ENCODE results near the gene MGLL. TPM values are rescaled to one million over a fixed set of nuclear protein-coding genes. Genes with fewer than 3 reads are reported as not detected.

The MGLL gene
- total and polyA plus RNA-seq, 8 donors: 10.5 to 118 (median 37.9) TPM

DNA sequence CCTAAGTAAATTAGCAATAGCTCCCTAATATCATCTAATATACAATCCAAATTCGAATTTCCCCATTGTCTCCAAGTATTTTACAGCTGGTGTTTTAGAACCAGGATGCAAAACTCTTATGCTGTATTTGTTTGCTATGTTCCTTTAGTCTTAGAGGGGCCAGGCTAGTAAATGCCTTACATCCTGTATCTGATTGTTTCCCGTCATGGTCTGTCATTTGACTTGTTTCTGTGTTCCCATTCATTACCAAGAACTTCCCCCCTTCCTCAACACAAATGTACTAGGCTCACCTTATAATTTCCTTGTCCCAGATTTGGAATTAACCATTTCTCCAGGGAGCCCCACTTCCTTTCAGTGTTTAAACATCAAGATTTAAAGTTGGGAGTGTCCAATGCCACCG, 95.4 kb downstream of the MGLL start:
- intact Hi-C loops (cut with DNase I; ENCODE audit: low total_unique reads): no loop called here
- peaks cover 9 to 28% (median 16%) of the 10 kb centered on the region in 4 donors for H3K4me1 ChIP-seq
- WGBS, 5 donors: 66 to 87% (median 80%) methylated on average over 3 of the region's 3 CpGs
- peaks cover 0 to 4% (median 0%) of the 10 kb centered on the region in 4 donors for H3K36me3 ChIP-seq
- H3K4me3 ChIP-seq: no peak overlapping the region
- peak overlapping the region in 1 of 5 donors; percentile 32 for H3K27ac ChIP-seq
- no peak for DNase-seq
- H3K9me3 ChIP-seq: no peaks in the 10 kb centered on the region
- no peaks in the 10 kb centered on the region for H3K27me3 ChIP-seq
- no peak for TF ChIP-seq POLR2AphosphoS5 (IDR thresholded peaks at IDR 0.05)
- TF ChIP-seq EP300 (IDR thresholded peaks at IDR 0.05): no peak
- TF ChIP-seq, protein P1, sequence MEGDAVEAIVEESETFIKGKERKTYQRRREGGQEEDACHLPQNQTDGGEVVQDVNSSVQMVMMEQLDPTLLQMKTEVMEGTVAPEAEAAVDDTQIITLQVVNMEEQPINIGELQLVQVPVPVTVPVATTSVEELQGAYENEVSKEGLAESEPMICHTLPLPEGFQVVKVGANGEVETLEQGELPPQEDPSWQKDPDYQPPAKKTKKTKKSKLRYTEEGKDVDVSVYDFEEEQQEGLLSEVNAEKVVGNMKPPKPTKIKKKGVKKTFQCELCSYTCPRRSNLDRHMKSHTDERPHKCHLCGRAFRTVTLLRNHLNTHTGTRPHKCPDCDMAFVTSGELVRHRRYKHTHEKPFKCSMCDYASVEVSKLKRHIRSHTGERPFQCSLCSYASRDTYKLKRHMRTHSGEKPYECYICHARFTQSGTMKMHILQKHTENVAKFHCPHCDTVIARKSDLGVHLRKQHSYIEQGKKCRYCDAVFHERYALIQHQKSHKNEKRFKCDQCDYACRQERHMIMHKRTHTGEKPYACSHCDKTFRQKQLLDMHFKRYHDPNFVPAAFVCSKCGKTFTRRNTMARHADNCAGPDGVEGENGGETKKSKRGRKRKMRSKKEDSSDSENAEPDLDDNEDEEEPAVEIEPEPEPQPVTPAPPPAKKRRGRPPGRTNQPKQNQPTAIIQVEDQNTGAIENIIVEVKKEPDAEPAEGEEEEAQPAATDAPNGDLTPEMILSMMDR (IDR thresholded peaks at IDR 0.05): no peak
- TF ChIP-seq POLR2A (IDR thresholded peaks at IDR 0.05): no peak

- H3K4me3 ChIP-seq: no peak overlapping the region
- no peak for DNase-seq
- peaks cover 15 to 40% (median 28%) of the 10 kb centered on the region in 4 donors for H3K4me1 ChIP-seq
- 51 to 67% (median 58%) methylated on average over 11 of the region's 11 CpGs for WGBS, 5 donors
- H3K36me3 ChIP-seq: peaks cover 0 to 15% (median 0%) of the 10 kb centered on the region in 4 donors
- intact Hi-C loops (cut with DNase I; ENCODE audit: low total_unique reads): no loop called here
- TF ChIP-seq, protein P1 (IDR thresholded peaks at IDR 0.05): no peak
- no peak for TF ChIP-seq POLR2A (IDR thresholded peaks at IDR 0.05)
- TF ChIP-seq EP300 (IDR thresholded peaks at IDR 0.05): no peak
- no peak for TF ChIP-seq POLR2AphosphoS5 (IDR thresholded peaks at IDR 0.05)
- H3K27ac ChIP-seq: peak overlapping the region; percentile 19 to 61 (median 46)
- no peaks in the 10 kb centered on the region for H3K9me3 ChIP-seq
- H3K27me3 ChIP-seq: no peaks in the 10 kb centered on the region
These were observed 99.2 kb downstream of the MGLL start for GRCh38 chr3:127723011-127723567.

DNA sequence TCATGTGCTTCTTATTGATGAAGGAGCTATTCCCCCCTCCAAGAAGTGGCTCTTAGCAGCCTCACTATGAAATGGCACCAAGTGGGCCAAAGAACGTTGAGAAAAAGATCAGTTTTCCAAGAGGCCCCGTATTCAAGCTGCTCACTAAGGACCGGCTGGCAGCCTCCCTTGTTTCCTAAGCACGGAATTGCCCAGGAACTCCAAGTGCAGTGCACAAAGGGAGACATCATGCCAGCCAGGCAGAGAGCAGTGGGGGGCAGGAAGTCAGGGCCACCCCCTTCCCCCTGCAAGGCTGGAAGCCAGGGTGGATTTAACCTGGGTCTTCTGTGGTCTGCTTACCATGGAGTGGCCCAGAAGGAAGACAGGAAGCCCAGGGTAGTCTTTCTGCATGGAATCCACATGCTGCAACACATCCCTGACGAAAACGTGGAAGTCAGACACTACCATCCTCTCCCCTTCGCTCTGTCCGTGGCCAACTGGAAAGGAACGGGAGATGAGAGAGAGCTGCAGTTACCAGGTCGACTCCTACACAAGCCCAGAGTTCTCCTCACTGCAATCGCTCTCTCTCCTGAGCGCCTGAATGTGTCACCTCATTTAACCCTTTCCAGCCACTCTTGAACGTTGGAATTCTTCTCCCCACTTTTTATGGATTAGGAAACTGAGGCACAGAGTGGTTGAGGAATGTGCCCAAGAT, 100.1 kb downstream of the MGLL start:
- TF ChIP-seq POLR2A (IDR thresholded peaks at IDR 0.05) (no peak), EP300 (IDR thresholded peaks at IDR 0.05) (no peak)
- TF ChIP-seq, protein P1 (IDR thresholded peaks at IDR 0.05): no peak
- H3K9me3 ChIP-seq: no peaks in the 10 kb centered on the region
- H3K27me3 ChIP-seq: no peaks in the 10 kb centered on the region
- H3K27ac ChIP-seq: peak overlapping the region in 4 of 5 donors; percentile 19 to 61 (median 49)
- no peak overlapping the region for H3K4me3 ChIP-seq
- WGBS, 5 donors: 41 to 70% (median 66%) methylated on average over 13 of the region's 13 CpGs
- no peak for DNase-seq
- intact Hi-C loops (cut with DNase I; ENCODE audit: low total_unique reads): no loop called here
- peaks cover 0 to 15% (median 0%) of the 10 kb centered on the region in 4 donors for H3K36me3 ChIP-seq
- H3K4me1 ChIP-seq: peaks cover 15 to 47% (median 28%) of the 10 kb centered on the region in 4 donors

DNA sequence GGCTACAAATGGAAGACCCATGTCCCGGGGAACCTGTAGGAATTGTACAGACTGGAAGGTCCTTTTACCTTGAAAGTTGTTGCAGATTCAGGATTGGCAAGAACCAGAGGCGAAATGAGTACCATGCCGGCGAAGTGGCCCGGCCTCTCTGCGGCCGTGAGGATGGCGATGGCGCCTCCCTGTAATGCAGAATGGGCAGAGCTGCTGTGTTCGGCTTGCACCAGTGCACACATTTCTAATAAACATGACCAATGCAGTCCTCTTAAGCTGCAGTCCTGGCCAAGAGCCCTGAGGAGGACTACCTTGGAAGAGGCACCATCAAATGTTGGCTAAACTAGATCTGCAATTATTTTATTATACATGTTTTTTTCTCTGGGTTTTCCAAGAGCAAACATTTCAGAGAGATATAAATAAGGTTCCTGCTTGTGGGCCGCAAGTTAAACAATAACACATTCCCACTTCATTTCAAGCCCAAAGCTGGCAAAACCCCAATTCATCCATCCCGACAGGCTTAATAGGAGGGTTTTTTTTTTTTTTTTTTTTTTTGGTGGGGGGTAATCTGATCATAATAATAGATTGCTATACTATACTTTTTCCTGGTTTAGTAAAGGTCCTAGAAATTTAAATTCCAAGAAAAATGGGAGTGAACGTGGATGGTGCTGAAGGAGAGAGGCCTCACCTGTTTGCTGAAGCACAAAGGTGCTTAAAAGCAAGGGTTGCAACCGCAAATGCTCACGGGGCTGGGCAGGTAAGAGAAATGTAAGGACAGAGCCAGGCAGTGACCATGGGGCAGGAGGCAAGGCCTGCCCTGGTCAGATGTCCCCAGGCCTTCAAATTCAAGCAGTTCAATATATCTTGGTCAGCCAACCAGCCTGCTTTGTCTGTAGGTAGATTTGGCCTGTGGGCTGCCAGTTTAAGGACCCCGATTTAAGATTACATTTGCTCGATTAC, 101.1 kb downstream of the MGLL start:
- H3K27ac ChIP-seq: peak overlapping the region in 4 of 5 donors; percentile 19 to 61 (median 49)
- H3K9me3 ChIP-seq: no peaks in the 10 kb centered on the region
- no peak overlapping the region for H3K4me3 ChIP-seq
- peaks cover 0 to 21% (median 2%) of the 10 kb centered on the region in 4 donors for H3K36me3 ChIP-seq
- WGBS, 5 donors: 62 to 74% (median 67%) methylated on average over 17 of the region's 17 CpGs
- H3K4me1 ChIP-seq: peaks cover 15 to 47% (median 28%) of the 10 kb centered on the region in 4 donors
- DNase-seq: no peak
- TF ChIP-seq POLR2AphosphoS5 (IDR thresholded peaks at IDR 0.05) (no peak), POLR2A (IDR thresholded peaks at IDR 0.05) (no peak), EP300 (IDR thresholded peaks at IDR 0.05) (no peak)
- TF ChIP-seq, protein P1 (IDR thresholded peaks at IDR 0.05): no peak
- intact Hi-C loops (cut with DNase I; ENCODE audit: low total_unique reads): no loop called here
- no peaks in the 10 kb centered on the region for H3K27me3 ChIP-seq
